Astrocyte (in vitro differentiated cells and primary cell): ENCODE measurements around the gene CROCC.

ENCODE experiments used
- CTCF ChIP-seq: IDR thresholded peaks from 2 replicates; pipeline ENCODE4 v1.5.1; 2011; ENCODE audit warnings: low read depth, mild to moderate bottlenecking, inconsistent platforms, low read length, moderate library complexity; ENCODE audit not compliant: insufficient read depth
- EZH2 ChIP-seq: IDR thresholded peaks from 2 replicates; pipeline ENCODE4 v1.6.1; 2012; ENCODE audit warnings: mild to moderate bottlenecking, low read length, inconsistent platforms; ENCODE audit not compliant: insufficient read depth

GRCh38 chr1:17018849-17019248 lies 97.1 kb downstream of the CROCC start:
- TF ChIP-seq CTCF (no peak), EZH2 (no peak)
